HEK293 (cell line): ENCODE data around the gene PRPH.
A peak's percentile ranks its signal among the peaks of the same experiment; 100 is the strongest.

Experiments used
- GLI4 ChIP-seq: fragments of 450-650 bp; formaldehyde crosslinking; IDR thresholded peaks from 2 replicates; pipeline ENCODE4 v1.5.1; 2016; ENCODE audit warnings: missing biosample characterization, missing genetic modification characterization
- GLIS2 ChIP-seq: fragments of 450-650 bp; formaldehyde crosslinking; IDR thresholded peaks from 2 replicates; pipeline ENCODE4 v1.5.1; 2016; ENCODE audit warnings: missing biosample characterization, missing genetic modification characterization
- HOXD13 ChIP-seq: sonication (generic); formaldehyde crosslinking; IDR thresholded peaks from 2 replicates; pipeline ENCODE4 v1.8.0; 2022; ENCODE audit warnings: missing genetic modification reagents, borderline replicate concordance
- IKZF3 ChIP-seq: fragments of 450-650 bp; IDR thresholded peaks from 2 replicates; pipeline ENCODE4 v1.5.0; 2018; ENCODE audit warnings: missing biosample characterization, mild to moderate bottlenecking, missing genetic modification characterization, moderate library complexity
- KLF10 ChIP-seq: fragments of 450-650 bp; IDR thresholded peaks from 2 replicates; pipeline ENCODE4 v1.5.1; 2018; ENCODE audit warnings: missing biosample characterization, mild to moderate bottlenecking, missing genetic modification characterization
- RBAK ChIP-seq: fragments of 450-650 bp; formaldehyde crosslinking; IDR thresholded peaks from 2 replicates; pipeline ENCODE4 v1.5.1; 2016; ENCODE audit warnings: missing biosample characterization, missing genetic modification characterization
- ZBTB1 ChIP-seq: fragments of 450-650 bp; formaldehyde crosslinking; IDR thresholded peaks from 2 replicates; pipeline ENCODE4 v1.5.1; 2016; ENCODE audit warnings: missing biosample characterization, missing genetic modification characterization
- ZNF112 ChIP-seq: fragments of 450-650 bp; formaldehyde crosslinking; IDR thresholded peaks from 2 replicates; pipeline ENCODE4 v1.5.0; 2017; ENCODE audit warnings: missing biosample characterization, missing genetic modification characterization
- ZNF138 ChIP-seq: fragments of 450-650 bp; formaldehyde crosslinking; IDR thresholded peaks from 2 replicates; pipeline ENCODE4 v1.5.1; 2016; ENCODE audit warnings: missing biosample characterization, missing genetic modification characterization, borderline replicate concordance
- ZNF148 ChIP-seq: fragments of 450-650 bp; formaldehyde crosslinking; IDR thresholded peaks from 2 replicates; pipeline ENCODE4 v1.5.0; 2017; ENCODE audit warnings: missing biosample characterization, missing genetic modification characterization, borderline replicate concordance
- ZNF202 ChIP-seq: fragments of 450-650 bp; formaldehyde crosslinking; IDR thresholded peaks from 2 replicates; pipeline ENCODE4 v1.5.1; 2016; ENCODE audit warnings: missing biosample characterization, missing genetic modification characterization, borderline replicate concordance
- ZNF214 ChIP-seq: fragments of 450-650 bp; formaldehyde crosslinking; IDR thresholded peaks from 2 replicates; pipeline ENCODE4 v1.5.1; 2017; ENCODE audit warnings: missing biosample characterization, mild to moderate bottlenecking, missing genetic modification characterization, borderline replicate concordance
- ZNF274 ChIP-seq, 2 experiments: fragments of 200-500 bp in 1 of 2; fragments of 450-650 bp in 1 of 2; sonication (Bioruptor generic) in 1 of 2; formaldehyde crosslinking in 1 of 2; IDR thresholded peaks; 2 replicates each; pipeline versions ENCODE4 v1.5.1 to v1.6.1; 2014 to 2016; ENCODE audit warnings: borderline replicate concordance in 1 of 2, inconsistent platforms in 1 of 2, low read length in 1 of 2, missing biosample characterization in 1 of 2, missing genetic modification characterization in 1 of 2
- ZNF37A ChIP-seq: fragments of 450-650 bp; IDR thresholded peaks from 2 replicates; pipeline ENCODE4 v1.5.1; 2018; ENCODE audit warnings: missing biosample characterization, missing genetic modification characterization
- ZNF521 ChIP-seq: fragments of 450-650 bp; formaldehyde crosslinking; IDR thresholded peaks from 2 replicates; pipeline ENCODE4 v1.5.1; 2017; ENCODE audit warnings: missing biosample characterization, mild to moderate bottlenecking, missing genetic modification characterization
- ZNF626 ChIP-seq: fragments of 450-650 bp; sonication (Bioruptor Pico); formaldehyde crosslinking; IDR thresholded peaks from 2 replicates; pipeline ENCODE4 v1.5.1; 2018; ENCODE audit warnings: missing biosample characterization, missing genetic modification characterization, inconsistent platforms
- ZNF664 ChIP-seq: fragments of 450-650 bp; formaldehyde crosslinking; IDR thresholded peaks from 2 replicates; pipeline ENCODE4 v1.5.1; 2016; ENCODE audit warnings: missing biosample characterization, missing genetic modification characterization
- ZSCAN30 ChIP-seq: fragments of 450-650 bp; IDR thresholded peaks from 2 replicates; pipeline ENCODE4 v1.5.1; 2018; ENCODE audit warnings: missing biosample characterization, mild to moderate bottlenecking, missing genetic modification characterization, moderate library complexity
- TF ChIP-seq, protein P1 (sequence below): fragments of 450-650 bp; formaldehyde crosslinking; IDR thresholded peaks from 2 replicates; pipeline ENCODE4 v1.5.1; 2016; ENCODE audit warnings: missing biosample characterization, missing genetic modification characterization, borderline replicate concordance
- TF ChIP-seq, protein P2 (sequence below): fragments of 450-650 bp; formaldehyde crosslinking; IDR thresholded peaks from 2 replicates; pipeline ENCODE4 v1.5.1; 2016; ENCODE audit warnings: missing biosample characterization, missing genetic modification characterization
- TF ChIP-seq, protein P3 (sequence below): fragments of 450-650 bp; formaldehyde crosslinking; IDR thresholded peaks from 2 replicates; pipeline ENCODE4 v1.5.1; 2016; ENCODE audit warnings: missing biosample characterization, missing genetic modification characterization
- TF ChIP-seq, protein P4 (sequence below): fragments of 450-650 bp; formaldehyde crosslinking; IDR thresholded peaks from 2 replicates; pipeline ENCODE4 v1.5.1; 2017; ENCODE audit warnings: missing biosample characterization, missing genetic modification characterization

Gene PRPH

GRCh38 chr12:49336645-49337584 lies 42.0 kb downstream of the PRPH start, which contains the start of gene C1QL4 (continued):
- TF ChIP-seq, protein P1, sequence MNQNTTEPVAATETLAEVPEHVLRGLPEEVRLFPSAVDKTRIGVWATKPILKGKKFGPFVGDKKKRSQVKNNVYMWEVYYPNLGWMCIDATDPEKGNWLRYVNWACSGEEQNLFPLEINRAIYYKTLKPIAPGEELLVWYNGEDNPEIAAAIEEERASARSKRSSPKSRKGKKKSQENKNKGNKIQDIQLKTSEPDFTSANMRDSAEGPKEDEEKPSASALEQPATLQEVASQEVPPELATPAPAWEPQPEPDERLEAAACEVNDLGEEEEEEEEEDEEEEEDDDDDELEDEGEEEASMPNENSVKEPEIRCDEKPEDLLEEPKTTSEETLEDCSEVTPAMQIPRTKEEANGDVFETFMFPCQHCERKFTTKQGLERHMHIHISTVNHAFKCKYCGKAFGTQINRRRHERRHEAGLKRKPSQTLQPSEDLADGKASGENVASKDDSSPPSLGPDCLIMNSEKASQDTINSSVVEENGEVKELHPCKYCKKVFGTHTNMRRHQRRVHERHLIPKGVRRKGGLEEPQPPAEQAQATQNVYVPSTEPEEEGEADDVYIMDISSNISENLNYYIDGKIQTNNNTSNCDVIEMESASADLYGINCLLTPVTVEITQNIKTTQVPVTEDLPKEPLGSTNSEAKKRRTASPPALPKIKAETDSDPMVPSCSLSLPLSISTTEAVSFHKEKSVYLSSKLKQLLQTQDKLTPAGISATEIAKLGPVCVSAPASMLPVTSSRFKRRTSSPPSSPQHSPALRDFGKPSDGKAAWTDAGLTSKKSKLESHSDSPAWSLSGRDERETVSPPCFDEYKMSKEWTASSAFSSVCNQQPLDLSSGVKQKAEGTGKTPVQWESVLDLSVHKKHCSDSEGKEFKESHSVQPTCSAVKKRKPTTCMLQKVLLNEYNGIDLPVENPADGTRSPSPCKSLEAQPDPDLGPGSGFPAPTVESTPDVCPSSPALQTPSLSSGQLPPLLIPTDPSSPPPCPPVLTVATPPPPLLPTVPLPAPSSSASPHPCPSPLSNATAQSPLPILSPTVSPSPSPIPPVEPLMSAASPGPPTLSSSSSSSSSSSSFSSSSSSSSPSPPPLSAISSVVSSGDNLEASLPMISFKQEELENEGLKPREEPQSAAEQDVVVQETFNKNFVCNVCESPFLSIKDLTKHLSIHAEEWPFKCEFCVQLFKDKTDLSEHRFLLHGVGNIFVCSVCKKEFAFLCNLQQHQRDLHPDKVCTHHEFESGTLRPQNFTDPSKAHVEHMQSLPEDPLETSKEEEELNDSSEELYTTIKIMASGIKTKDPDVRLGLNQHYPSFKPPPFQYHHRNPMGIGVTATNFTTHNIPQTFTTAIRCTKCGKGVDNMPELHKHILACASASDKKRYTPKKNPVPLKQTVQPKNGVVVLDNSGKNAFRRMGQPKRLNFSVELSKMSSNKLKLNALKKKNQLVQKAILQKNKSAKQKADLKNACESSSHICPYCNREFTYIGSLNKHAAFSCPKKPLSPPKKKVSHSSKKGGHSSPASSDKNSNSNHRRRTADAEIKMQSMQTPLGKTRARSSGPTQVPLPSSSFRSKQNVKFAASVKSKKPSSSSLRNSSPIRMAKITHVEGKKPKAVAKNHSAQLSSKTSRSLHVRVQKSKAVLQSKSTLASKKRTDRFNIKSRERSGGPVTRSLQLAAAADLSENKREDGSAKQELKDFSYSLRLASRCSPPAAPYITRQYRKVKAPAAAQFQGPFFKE: no peak
- TF ChIP-seq RBAK (tag by site-specific recombination): no peak
- TF ChIP-seq, protein P2, sequence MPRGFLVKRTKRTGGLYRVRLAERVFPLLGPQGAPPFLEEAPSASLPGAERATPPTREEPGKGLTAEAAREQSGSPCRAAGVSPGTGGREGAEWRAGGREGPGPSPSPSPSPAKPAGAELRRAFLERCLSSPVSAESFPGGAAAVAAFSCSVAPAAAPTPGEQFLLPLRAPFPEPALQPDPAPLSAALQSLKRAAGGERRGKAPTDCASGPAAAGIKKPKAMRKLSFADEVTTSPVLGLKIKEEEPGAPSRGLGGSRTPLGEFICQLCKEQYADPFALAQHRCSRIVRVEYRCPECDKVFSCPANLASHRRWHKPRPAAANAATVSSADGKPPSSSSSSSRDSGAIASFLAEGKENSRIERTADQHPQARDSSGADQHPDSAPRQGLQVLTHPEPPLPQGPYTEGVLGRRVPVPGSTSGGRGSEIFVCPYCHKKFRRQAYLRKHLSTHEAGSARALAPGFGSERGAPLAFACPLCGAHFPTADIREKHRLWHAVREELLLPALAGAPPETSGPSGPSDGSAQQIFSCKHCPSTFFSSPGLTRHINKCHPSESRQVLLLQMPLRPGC (tag by site-specific recombination): no peak
- no peak for TF ChIP-seq ZBTB1 (tag by site-specific recombination)
- TF ChIP-seq, protein P3, sequence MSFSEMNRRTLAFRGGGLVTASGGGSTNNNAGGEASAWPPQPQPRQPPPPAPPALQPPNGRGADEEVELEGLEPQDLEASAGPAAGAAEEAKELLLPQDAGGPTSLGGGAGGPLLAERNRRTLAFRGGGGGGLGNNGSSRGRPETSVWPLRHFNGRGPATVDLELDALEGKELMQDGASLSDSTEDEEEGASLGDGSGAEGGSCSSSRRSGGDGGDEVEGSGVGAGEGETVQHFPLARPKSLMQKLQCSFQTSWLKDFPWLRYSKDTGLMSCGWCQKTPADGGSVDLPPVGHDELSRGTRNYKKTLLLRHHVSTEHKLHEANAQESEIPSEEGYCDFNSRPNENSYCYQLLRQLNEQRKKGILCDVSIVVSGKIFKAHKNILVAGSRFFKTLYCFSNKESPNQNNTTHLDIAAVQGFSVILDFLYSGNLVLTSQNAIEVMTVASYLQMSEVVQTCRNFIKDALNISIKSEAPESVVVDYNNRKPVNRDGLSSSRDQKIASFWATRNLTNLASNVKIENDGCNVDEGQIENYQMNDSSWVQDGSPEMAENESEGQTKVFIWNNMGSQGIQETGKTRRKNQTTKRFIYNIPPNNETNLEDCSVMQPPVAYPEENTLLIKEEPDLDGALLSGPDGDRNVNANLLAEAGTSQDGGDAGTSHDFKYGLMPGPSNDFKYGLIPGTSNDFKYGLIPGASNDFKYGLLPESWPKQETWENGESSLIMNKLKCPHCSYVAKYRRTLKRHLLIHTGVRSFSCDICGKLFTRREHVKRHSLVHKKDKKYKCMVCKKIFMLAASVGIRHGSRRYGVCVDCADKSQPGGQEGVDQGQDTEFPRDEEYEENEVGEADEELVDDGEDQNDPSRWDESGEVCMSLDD (tag by site-specific recombination): no peak; the same call in 1 of the 2 replicates
- no peak for TF ChIP-seq ZNF148 (tag by site-specific recombination)
- no peak for TF ChIP-seq ZNF214
- TF ChIP-seq ZSCAN30: peak; percentile 57; the same call in 1 of the 2 replicates
- no peak for TF ChIP-seq ZNF138 (tag by site-specific recombination)
- TF ChIP-seq KLF10 (tag by site-specific recombination): no peak
- TF ChIP-seq ZNF664 (tag by site-specific recombination): no peak
- no peak for TF ChIP-seq ZNF626
- TF ChIP-seq GLI4 (tag by site-specific recombination): no peak
- no peak for TF ChIP-seq ZNF274 (IDR thresholded peaks at IDR 0.05; ENCODE audit: low read length)
- no peak for TF ChIP-seq ZNF274 (tag by site-specific recombination; IDR thresholded peaks at IDR 0.05; ENCODE audit: borderline replicate concordance)
- TF ChIP-seq GLIS2 (tag by site-specific recombination): peak; percentile 90
- TF ChIP-seq HOXD13 (CRISPR knock-in tag): no peak
- no peak for TF ChIP-seq ZNF37A (tag by site-specific recombination)
- TF ChIP-seq ZNF521: no peak
- TF ChIP-seq, protein P4, sequence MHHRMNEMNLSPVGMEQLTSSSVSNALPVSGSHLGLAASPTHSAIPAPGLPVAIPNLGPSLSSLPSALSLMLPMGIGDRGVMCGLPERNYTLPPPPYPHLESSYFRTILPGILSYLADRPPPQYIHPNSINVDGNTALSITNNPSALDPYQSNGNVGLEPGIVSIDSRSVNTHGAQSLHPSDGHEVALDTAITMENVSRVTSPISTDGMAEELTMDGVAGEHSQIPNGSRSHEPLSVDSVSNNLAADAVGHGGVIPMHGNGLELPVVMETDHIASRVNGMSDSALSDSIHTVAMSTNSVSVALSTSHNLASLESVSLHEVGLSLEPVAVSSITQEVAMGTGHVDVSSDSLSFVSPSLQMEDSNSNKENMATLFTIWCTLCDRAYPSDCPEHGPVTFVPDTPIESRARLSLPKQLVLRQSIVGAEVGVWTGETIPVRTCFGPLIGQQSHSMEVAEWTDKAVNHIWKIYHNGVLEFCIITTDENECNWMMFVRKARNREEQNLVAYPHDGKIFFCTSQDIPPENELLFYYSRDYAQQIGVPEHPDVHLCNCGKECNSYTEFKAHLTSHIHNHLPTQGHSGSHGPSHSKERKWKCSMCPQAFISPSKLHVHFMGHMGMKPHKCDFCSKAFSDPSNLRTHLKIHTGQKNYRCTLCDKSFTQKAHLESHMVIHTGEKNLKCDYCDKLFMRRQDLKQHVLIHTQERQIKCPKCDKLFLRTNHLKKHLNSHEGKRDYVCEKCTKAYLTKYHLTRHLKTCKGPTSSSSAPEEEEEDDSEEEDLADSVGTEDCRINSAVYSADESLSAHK (tag by site-specific recombination): no peak
- no peak for TF ChIP-seq ZNF202 (tag by site-specific recombination)
- 0 out of 2 replicates have a peak, but pooled peaks have one; percentile 36 for TF ChIP-seq IKZF3 (tag by site-specific recombination)
- TF ChIP-seq ZNF112 (tag by site-specific recombination): no peak
